Liver (tissue), 9 donors: Measurements from ENCODE around the gene KLHDC10. TPM values are rescaled to one million over a fixed set of nuclear protein-coding genes. Genes with fewer than 3 reads are reported as not detected.

Experiments
- DNase-seq: peaks from one replicate; pipeline ENCODE4 v3.0.0-alpha.2; 2017; ENCODE audit warnings: low spot score
- H3K27ac ChIP-seq, 2 donors: one replicate each; pipeline ENCODE4 v1.7.0; 2013; ENCODE audit warnings: inconsistent platforms in 2 of 2, low read length in 2 of 2, control low read depth in 1 of 2, low read depth in 1 of 2, mild to moderate bottlenecking in 1 of 2
- H3K27me3 ChIP-seq, 4 donors: one replicate each; pipeline versions ENCODE4 v1.6.1 to v1.7.0; 2013; ENCODE audit warnings: low read length in 3 of 4, inconsistent platforms in 1 of 4, mild to moderate bottlenecking in 1 of 4, moderate library complexity in 1 of 4; ENCODE audit not compliant: control insufficient read depth in 4 of 4, insufficient read depth in 4 of 4
- H3K36me3 ChIP-seq, 4 donors: one replicate each; pipeline versions ENCODE4 v1.6.1 to v1.7.0; 2013; ENCODE audit warnings: low read length in 3 of 4, mild to moderate bottlenecking in 3 of 4, low read depth in 1 of 4, moderate library complexity in 1 of 4; ENCODE audit not compliant: control insufficient read depth in 4 of 4, insufficient read depth in 3 of 4
- H3K4me1 ChIP-seq, 4 donors: one replicate each; pipeline versions ENCODE4 v1.6.1 to v1.7.0; 2013; ENCODE audit warnings: low read length in 3 of 4, mild to moderate bottlenecking in 3 of 4, moderate library complexity in 1 of 4; ENCODE audit not compliant: control insufficient read depth in 4 of 4, insufficient read depth in 4 of 4
- H3K4me3 ChIP-seq, 3 donors: one replicate each; pipeline versions ENCODE4 v1.6.1 to v1.7.0; 2013; ENCODE audit warnings: low read length in 3 of 3, control low read depth in 1 of 3, low read depth in 1 of 3, mild to moderate bottlenecking in 1 of 3
- H3K9ac ChIP-seq, 2 donors: one replicate each; pipeline ENCODE4 v1.7.0; 2013; ENCODE audit warnings: low read length in 2 of 2, mild to moderate bottlenecking in 2 of 2, moderate library complexity in 2 of 2, control low read depth in 1 of 2, low read depth in 1 of 2
- H3K9me3 ChIP-seq, 4 donors: one replicate each; pipeline versions ENCODE4 v1.6.1 to v1.7.0; 2013; ENCODE audit warnings: low read length in 3 of 4; ENCODE audit not compliant: control insufficient read depth in 4 of 4
- EGR1 ChIP-seq, 2 donors: IDR thresholded peaks; 2 replicates each; pipeline ENCODE4 v1.6.1; 2016 to 2018; ENCODE audit warnings: antibody characterized with exemption in 2 of 2, low read depth in 2 of 2
- FOXA1 ChIP-seq: IDR thresholded peaks from 2 replicates; pipeline ENCODE4 v1.6.1; 2016; ENCODE audit warnings: antibody characterized with exemption
- FOXA2 ChIP-seq: IDR thresholded peaks from 2 replicates; pipeline ENCODE4 v1.6.1; 2016; ENCODE audit warnings: antibody characterized with exemption
- GABPA ChIP-seq, 2 donors: IDR thresholded peaks in 1 of 2; conservative IDR thresholded peaks in 1 of 2; 2 replicates each; pipeline ENCODE4 v1.6.1; 2016; ENCODE audit warnings: antibody characterized with exemption in 2 of 2, mild to moderate bottlenecking in 1 of 2, moderate library complexity in 1 of 2
- HNF4A ChIP-seq, 2 donors: conservative IDR thresholded peaks; 2 replicates each; pipeline ENCODE4 v1.6.1; 2016; ENCODE audit warnings: antibody characterized with exemption in 2 of 2, mild to moderate bottlenecking in 2 of 2
- HNF4G ChIP-seq: IDR thresholded peaks from 2 replicates; pipeline ENCODE4 v1.6.1; 2016; ENCODE audit warnings: antibody characterized with exemption
- JUND ChIP-seq, 2 donors: IDR thresholded peaks; 2 replicates each; pipeline ENCODE4 v1.6.1; 2016; ENCODE audit warnings: antibody characterized with exemption in 2 of 2
- NR2F2 ChIP-seq: IDR thresholded peaks from 2 replicates; pipeline ENCODE4 v1.6.1; 2016; ENCODE audit warnings: antibody characterized with exemption
- RAD21 ChIP-seq, 2 donors: IDR thresholded peaks; 2 replicates each; pipeline ENCODE4 v1.6.1; 2016; ENCODE audit warnings: antibody characterized with exemption in 2 of 2, mild to moderate bottlenecking in 2 of 2
- RXRA ChIP-seq, 2 donors: IDR thresholded peaks; 2 replicates each; pipeline ENCODE4 v1.6.1; 2017 to 2018; ENCODE audit warnings: antibody characterized with exemption in 2 of 2, mild to moderate bottlenecking in 1 of 2
- SP1 ChIP-seq: IDR thresholded peaks from 2 replicates; pipeline ENCODE4 v1.6.1; 2018; ENCODE audit warnings: antibody characterized with exemption, mild to moderate bottlenecking
- TAF1 ChIP-seq: conservative IDR thresholded peaks from 2 replicates; pipeline ENCODE4 v1.6.1; 2016; ENCODE audit warnings: antibody characterized with exemption, mild to moderate bottlenecking
- YY1 ChIP-seq: IDR thresholded peaks from 2 replicates; pipeline ENCODE4 v1.6.1; 2016; ENCODE audit warnings: antibody characterized with exemption, mild to moderate bottlenecking
- WGBS: extraction: QIAGEN DNeasy Blood & Tissue Kit; methylation state at CpG from one replicate; pipeline ENCODE4 v1.1.7; 2013; 5-methylcytosine and 5-hydroxymethylcytosine counted together
- polyA plus RNA-seq, 2 donors: library from polyadenylated mRNA; stranded (reverse) in 1 of 2; unstranded in 1 of 2; fragments of 200-250 nt in 1 of 2; fragments of >200 nt in 1 of 2; fragmentation: Nextera tagmentation in 1 of 2; extraction: Ambion mirVana in 1 of 2; gene quantifications; one replicate each; pipeline versions ENCODE4 v1.2.1 to v1.2.3, GENCODE V29; 2013 to 2015
- total RNA-seq, 2 donors: library from RNA; depleted of rRNA; stranded (reverse); fragments of >200 nt; gene quantifications; one replicate each; pipeline ENCODE4 v1.2.3, GENCODE V29; 2014
- TF ChIP-seq, protein P1 (sequence below): IDR thresholded peaks from 2 replicates; pipeline ENCODE4 v1.6.1; 2016; ENCODE audit warnings: antibody characterized with exemption
- TF ChIP-seq, protein P2 (sequence below): fragments of 150-350 bp; IDR thresholded peaks from 2 replicates; pipeline ENCODE4 v1.5.1; 2017; ENCODE audit warnings: improper control_type of control experiment, low read depth, low read length; ENCODE audit not compliant: missing input control
- TF ChIP-seq, protein P3 (sequence below): IDR thresholded peaks from 2 replicates; pipeline ENCODE4 v1.6.1; 2016; ENCODE audit warnings: antibody characterized with exemption
- TF ChIP-seq, protein P4 (sequence below): IDR thresholded peaks from 2 replicates; pipeline ENCODE4 v1.6.1; 2016; ENCODE audit warnings: antibody characterized with exemption
- TF ChIP-seq, protein P5 (sequence below): IDR thresholded peaks from 2 replicates; pipeline ENCODE4 v1.6.1; 2016; ENCODE audit warnings: antibody characterized with exemption, mild to moderate bottlenecking
- donor health status: healthy.
- donor health status: healthy.
- donor health status: healthy.
- donor health status: healthy.
- donor health status: healthy.

The KLHDC10 gene
- total and polyA plus RNA-seq, 4 donors = 10.8 to 31.2 (median 17.4) TPM

DNA sequence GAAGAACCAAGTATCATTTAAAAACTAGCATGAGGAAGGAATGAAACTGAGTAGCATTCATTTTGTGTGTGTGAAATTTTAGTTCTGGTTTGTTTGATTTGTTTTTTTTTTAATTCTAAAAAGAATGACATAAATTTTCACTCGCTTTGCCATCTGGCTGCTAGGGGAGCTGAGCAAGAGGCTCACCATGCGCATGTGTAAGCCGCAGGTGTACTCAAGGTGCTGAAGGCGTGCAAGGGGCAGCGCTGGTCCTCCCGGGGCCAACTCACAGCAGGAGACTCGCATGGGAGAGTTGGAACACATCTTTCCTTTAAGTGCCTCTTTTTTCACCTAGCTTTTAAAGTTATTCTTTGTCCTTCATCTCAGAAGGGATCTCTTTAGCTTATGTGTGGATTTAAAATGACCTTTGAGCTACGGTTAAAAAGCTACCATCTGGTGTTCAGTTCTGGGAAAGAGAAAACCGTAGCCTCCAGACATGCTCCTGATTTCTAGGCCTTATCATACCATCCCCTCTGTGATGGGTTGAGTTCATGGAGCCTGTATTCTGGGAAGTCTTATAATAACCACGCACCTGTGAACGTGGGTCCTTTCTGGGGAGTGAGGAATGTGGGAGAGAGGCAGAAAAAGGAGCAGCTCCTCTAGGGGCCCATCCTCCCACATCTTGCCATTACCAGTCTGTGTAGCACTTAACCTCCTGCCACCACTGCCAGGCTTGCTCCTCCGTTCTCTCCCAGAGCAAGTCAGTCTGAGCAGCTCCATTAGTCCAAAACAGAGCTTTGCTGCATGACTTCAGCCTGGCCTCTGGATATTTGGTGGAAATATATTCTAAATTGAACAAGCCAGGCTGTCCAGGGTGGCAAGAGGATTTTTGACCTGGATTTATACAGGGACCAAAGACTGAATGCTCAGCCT, 61.9 kb downstream of the KLHDC10 start:
- no peak overlapping the region for H3K9ac ChIP-seq
- peaks cover 8 to 61% (median 45%) of the 10 kb centered on the region in 4 donors for H3K36me3 ChIP-seq
- H3K27ac ChIP-seq = no peak overlapping the region
- TF ChIP-seq, protein P1, sequence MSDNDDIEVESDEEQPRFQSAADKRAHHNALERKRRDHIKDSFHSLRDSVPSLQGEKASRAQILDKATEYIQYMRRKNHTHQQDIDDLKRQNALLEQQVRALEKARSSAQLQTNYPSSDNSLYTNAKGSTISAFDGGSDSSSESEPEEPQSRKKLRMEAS = no peak
- TF ChIP-seq HNF4A (conservative IDR thresholded peaks at IDR 0.05) (no peak), EGR1 (IDR thresholded peaks at IDR 0.05; ENCODE audit: low read depth in 2 of 2) (no peak), JUND (IDR thresholded peaks at IDR 0.05) (no peak), RAD21 (IDR thresholded peaks at IDR 0.05) (no peak), FOXA1 (no peak), HNF4G (no peak), NR2F2 (no peak), GABPA (IDR thresholded peaks at IDR 0.05 in 1 of 2, conservative IDR thresholded peaks at IDR 0.05 in 1 of 2) (no peak), TAF1 (no peak), SP1 (no peak), FOXA2 (no peak), RXRA (IDR thresholded peaks at IDR 0.05) (no peak), YY1 (no peak)
- TF ChIP-seq, protein P2, sequence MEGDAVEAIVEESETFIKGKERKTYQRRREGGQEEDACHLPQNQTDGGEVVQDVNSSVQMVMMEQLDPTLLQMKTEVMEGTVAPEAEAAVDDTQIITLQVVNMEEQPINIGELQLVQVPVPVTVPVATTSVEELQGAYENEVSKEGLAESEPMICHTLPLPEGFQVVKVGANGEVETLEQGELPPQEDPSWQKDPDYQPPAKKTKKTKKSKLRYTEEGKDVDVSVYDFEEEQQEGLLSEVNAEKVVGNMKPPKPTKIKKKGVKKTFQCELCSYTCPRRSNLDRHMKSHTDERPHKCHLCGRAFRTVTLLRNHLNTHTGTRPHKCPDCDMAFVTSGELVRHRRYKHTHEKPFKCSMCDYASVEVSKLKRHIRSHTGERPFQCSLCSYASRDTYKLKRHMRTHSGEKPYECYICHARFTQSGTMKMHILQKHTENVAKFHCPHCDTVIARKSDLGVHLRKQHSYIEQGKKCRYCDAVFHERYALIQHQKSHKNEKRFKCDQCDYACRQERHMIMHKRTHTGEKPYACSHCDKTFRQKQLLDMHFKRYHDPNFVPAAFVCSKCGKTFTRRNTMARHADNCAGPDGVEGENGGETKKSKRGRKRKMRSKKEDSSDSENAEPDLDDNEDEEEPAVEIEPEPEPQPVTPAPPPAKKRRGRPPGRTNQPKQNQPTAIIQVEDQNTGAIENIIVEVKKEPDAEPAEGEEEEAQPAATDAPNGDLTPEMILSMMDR = no peak
- TF ChIP-seq, protein P3, sequence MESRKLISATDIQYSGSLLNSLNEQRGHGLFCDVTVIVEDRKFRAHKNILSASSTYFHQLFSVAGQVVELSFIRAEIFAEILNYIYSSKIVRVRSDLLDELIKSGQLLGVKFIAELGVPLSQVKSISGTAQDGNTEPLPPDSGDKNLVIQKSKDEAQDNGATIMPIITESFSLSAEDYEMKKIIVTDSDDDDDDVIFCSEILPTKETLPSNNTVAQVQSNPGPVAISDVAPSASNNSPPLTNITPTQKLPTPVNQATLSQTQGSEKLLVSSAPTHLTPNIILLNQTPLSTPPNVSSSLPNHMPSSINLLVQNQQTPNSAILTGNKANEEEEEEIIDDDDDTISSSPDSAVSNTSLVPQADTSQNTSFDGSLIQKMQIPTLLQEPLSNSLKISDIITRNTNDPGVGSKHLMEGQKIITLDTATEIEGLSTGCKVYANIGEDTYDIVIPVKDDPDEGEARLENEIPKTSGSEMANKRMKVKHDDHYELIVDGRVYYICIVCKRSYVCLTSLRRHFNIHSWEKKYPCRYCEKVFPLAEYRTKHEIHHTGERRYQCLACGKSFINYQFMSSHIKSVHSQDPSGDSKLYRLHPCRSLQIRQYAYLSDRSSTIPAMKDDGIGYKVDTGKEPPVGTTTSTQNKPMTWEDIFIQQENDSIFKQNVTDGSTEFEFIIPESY = no peak
- TF ChIP-seq, protein P4, sequence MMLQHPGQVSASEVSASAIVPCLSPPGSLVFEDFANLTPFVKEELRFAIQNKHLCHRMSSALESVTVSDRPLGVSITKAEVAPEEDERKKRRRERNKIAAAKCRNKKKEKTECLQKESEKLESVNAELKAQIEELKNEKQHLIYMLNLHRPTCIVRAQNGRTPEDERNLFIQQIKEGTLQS = no peak
- no peak for DNase-seq
- H3K4me3 ChIP-seq = no peak overlapping the region
- no peaks in the 10 kb centered on the region for H3K9me3 ChIP-seq
- no peaks in the 10 kb centered on the region for H3K4me1 ChIP-seq
- no peaks in the 10 kb centered on the region for H3K27me3 ChIP-seq
- 95% methylated on average over 12 of the region's 12 CpGs for WGBS

DNA sequence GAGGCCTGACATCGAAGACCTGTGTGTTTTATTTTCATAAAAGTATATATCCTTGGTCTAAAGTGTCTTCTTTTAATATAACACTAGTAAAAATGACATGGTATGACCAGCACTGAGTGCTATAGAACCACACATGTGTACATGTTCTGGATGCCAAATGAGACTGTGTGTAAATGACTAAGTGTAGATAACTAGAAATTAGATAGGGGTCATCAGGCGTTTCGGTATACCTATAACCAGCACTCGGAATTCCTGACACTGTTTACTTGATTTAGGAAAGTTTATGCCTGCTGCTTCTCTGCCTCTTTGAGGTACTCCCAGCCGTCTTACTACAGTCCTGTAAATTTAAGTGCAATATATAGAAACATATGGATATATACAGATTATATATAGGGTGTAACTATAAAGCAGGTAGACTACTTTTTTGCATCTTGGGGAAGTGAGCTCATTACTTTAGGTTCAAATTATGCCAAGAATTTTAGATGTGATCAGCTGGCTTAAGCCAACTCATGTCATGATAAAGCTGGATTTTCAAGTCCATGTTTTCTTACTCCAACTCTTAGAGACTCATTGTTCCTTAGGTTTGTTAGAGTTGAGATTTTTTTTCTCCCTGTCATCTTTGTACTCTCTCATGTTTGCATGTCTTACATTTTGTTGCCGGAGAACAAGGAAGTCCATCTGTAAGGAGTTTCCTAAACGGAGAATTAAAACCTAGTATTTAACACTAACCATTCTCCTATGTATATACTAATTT, 62.9 kb downstream of the KLHDC10 start:
- no peak overlapping the region for H3K4me3 ChIP-seq
- no peak overlapping the region for H3K9ac ChIP-seq
- H3K9me3 ChIP-seq = no peaks in the 10 kb centered on the region
- WGBS = 96% methylated on average over 7 of the region's 7 CpGs
- H3K27ac ChIP-seq = no peak overlapping the region
- no peaks in the 10 kb centered on the region for H3K4me1 ChIP-seq
- H3K27me3 ChIP-seq = no peaks in the 10 kb centered on the region
- peaks cover 8 to 58% (median 46%) of the 10 kb centered on the region in 4 donors for H3K36me3 ChIP-seq
- no peak for DNase-seq
- TF ChIP-seq JUND (IDR thresholded peaks at IDR 0.05) = no peak
- TF ChIP-seq RXRA (IDR thresholded peaks at IDR 0.05) = no peak
- TF ChIP-seq GABPA (IDR thresholded peaks at IDR 0.05 in 1 of 2, conservative IDR thresholded peaks at IDR 0.05 in 1 of 2) = no peak
- TF ChIP-seq HNF4A (conservative IDR thresholded peaks at IDR 0.05) = no peak
- no peak for TF ChIP-seq HNF4G
- TF ChIP-seq, protein P1 = no peak
- no peak for TF ChIP-seq FOXA1
- no peak for TF ChIP-seq NR2F2
- no peak for TF ChIP-seq FOXA2
- TF ChIP-seq YY1 = no peak
- no peak for TF ChIP-seq TAF1
- TF ChIP-seq, protein P3 = no peak
- TF ChIP-seq, protein P5, sequence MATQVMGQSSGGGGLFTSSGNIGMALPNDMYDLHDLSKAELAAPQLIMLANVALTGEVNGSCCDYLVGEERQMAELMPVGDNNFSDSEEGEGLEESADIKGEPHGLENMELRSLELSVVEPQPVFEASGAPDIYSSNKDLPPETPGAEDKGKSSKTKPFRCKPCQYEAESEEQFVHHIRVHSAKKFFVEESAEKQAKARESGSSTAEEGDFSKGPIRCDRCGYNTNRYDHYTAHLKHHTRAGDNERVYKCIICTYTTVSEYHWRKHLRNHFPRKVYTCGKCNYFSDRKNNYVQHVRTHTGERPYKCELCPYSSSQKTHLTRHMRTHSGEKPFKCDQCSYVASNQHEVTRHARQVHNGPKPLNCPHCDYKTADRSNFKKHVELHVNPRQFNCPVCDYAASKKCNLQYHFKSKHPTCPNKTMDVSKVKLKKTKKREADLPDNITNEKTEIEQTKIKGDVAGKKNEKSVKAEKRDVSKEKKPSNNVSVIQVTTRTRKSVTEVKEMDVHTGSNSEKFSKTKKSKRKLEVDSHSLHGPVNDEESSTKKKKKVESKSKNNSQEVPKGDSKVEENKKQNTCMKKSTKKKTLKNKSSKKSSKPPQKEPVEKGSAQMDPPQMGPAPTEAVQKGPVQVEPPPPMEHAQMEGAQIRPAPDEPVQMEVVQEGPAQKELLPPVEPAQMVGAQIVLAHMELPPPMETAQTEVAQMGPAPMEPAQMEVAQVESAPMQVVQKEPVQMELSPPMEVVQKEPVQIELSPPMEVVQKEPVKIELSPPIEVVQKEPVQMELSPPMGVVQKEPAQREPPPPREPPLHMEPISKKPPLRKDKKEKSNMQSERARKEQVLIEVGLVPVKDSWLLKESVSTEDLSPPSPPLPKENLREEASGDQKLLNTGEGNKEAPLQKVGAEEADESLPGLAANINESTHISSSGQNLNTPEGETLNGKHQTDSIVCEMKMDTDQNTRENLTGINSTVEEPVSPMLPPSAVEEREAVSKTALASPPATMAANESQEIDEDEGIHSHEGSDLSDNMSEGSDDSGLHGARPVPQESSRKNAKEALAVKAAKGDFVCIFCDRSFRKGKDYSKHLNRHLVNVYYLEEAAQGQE = no peak
- TF ChIP-seq EGR1 (IDR thresholded peaks at IDR 0.05; ENCODE audit: low read depth in 2 of 2) = no peak
